Activated CD4-positive, alpha-beta T cell treated with anti-CD3 and anti-CD28 coated beads, Interleukin-2, amount 50 U/mL, for 4 hours (primary cell): ENCODE results near the gene ORM2.

Experiments
- DNase-seq, 2 experiments: peaks; one replicate each; pipeline ENCODE4 v3.0.0-alpha.2; 2020

ORM2 gene

GRCh38 chr9:114355821-114356220, 26.2 kb downstream of the ORM2 start:
- no peak for DNase-seq

- DNase-seq, result no peak
These were observed 27.1 kb downstream of the ORM2 start for GRCh38 chr9:114356792-114357191.

- no peak for DNase-seq
These were observed 27.7 kb downstream of the ORM2 start for GRCh38 chr9:114357360-114357759.

GRCh38 chr9:114357911-114358328, 28.3 kb downstream of the ORM2 start:
- no peak for DNase-seq

GRCh38 chr9:114359801-114360200, 30.1 kb downstream of the ORM2 start:
- no peak for DNase-seq

GRCh38 chr9:114361542-114361941, 31.9 kb downstream of the ORM2 start:
- no peak for DNase-seq

- DNase-seq, result no peak
These were observed 32.7 kb downstream of the ORM2 start for GRCh38 chr9:114362394-114362793.

- no peak for DNase-seq
These were observed 33.8 kb downstream of the ORM2 start for GRCh38 chr9:114363424-114363823.

- no peak for DNase-seq
These were observed 34.7 kb downstream of the ORM2 start for GRCh38 chr9:114364134-114365041.

- no peak for DNase-seq
These were observed 35.5 kb downstream of the ORM2 start for GRCh38 chr9:114365194-114365593.

- DNase-seq, result no peak
These were observed 36.9 kb downstream of the ORM2 start for GRCh38 chr9:114366334-114367128.

GRCh38 chr9:114367366-114367765, 37.7 kb downstream of the ORM2 start:
- no peak for DNase-seq

- no peak for DNase-seq
These were observed 38.3 kb downstream of the ORM2 start for GRCh38 chr9:114367772-114368569.

GRCh38 chr9:114369216-114370130, 39.8 kb downstream of the ORM2 start:
- DNase-seq, result no peak

GRCh38 chr9:114370251-114370967, 40.7 kb downstream of the ORM2 start:
- DNase-seq, result no peak

- DNase-seq, result no peak
These were observed 41.3 kb downstream of the ORM2 start for GRCh38 chr9:114370968-114371320.

- DNase-seq, result no peak
These were observed 41.8 kb downstream of the ORM2 start for GRCh38 chr9:114371343-114371944.

- no peak for DNase-seq
These were observed 42.6 kb downstream of the ORM2 start for GRCh38 chr9:114371973-114372917.

GRCh38 chr9:114372921-114373448, 43.3 kb downstream of the ORM2 start:
- DNase-seq, result peak; percentile 47 to 54
